GM19238 (cell line): ENCODE data around the gene UNC93B1.

Source experiments
- DNase-seq: peaks from one replicate; pipeline ENCODE4 v3.0.0; 2011; ENCODE audit warnings: low spot score; ENCODE audit not compliant: insufficient read length

Gene UNC93B1

DNA sequence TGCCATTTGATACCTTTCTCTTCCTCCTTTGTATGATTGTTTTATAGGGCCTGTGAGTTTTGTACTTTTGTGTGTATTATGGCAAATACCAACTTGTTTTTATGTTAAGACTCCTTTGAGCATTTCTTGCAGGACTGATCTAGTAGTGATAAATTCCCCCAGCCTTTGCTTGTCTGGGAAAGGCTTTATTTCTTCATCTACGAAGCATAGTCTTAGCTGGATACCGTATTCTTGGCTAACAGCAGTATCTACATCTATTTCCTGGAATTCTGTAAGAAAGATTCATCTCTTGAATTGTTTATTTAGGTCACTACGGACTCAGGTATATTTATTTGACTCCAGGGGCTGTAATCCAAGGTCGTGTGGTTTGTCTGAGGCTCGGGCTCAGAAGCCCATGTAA is 20.6 kb upstream of the UNC93B1 start:
- no peak for DNase-seq

GRCh38 chr11:68022531-68022930 is 18.6 kb upstream of the UNC93B1 start:
- DNase-seq = no peak

- no peak for DNase-seq
These were observed 17.4 kb upstream of the UNC93B1 start for GRCh38 chr11:68021167-68021787.

DNA sequence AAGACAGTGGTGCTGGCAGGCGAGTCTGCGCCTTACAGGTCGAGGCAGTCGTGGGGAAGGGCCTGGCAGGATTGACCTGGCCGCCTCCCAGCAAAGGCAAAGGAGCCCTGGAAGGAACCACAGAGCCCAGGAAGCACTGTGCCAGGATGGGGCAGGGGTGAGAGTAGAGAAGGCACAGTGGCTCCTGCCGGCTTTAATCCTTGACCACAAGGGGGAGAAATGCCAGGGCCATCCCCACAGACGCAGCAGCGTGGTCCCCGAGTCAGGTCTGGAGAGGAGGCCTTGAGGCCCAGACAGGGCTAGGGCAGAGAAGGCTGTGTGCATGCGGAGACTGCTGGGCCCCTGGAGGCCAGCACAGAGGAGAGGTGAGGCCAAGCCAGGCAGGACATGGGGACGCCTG is 16.7 kb upstream of the UNC93B1 start:
- DNase-seq = no peak

GRCh38 chr11:68019486-68019885 is 15.6 kb upstream of the UNC93B1 start:
- no peak for DNase-seq

DNA sequence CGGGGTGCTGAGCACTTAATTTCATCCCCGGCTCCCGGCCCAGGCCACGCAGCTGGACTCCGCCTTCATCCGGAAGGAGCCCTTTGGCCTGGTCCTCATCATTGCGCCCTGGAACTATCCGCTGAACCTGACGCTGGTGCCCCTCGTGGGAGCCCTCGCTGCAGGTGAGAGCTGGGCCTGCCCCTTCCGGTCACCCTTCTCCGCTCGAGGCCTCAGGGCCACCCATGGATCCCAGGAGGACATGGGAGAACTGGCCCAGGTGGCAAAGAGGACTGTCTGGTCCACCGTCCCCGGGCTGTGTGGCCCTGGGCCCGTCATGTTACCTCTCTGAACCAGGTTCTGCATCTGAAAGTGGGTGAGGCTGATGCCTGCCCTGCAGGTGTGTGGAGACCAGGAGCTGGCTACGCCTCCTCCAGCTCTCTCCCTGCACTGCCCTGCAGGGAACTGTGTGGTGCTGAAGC is 14.9 kb upstream of the UNC93B1 start:
- no peak for DNase-seq

- DNase-seq = no peak
These were observed 14.3 kb upstream of the UNC93B1 start for GRCh38 chr11:68017980-68018729.

GRCh38 chr11:68016904-68017817 is 13.3 kb upstream of the UNC93B1 start:
- no peak for DNase-seq

DNA sequence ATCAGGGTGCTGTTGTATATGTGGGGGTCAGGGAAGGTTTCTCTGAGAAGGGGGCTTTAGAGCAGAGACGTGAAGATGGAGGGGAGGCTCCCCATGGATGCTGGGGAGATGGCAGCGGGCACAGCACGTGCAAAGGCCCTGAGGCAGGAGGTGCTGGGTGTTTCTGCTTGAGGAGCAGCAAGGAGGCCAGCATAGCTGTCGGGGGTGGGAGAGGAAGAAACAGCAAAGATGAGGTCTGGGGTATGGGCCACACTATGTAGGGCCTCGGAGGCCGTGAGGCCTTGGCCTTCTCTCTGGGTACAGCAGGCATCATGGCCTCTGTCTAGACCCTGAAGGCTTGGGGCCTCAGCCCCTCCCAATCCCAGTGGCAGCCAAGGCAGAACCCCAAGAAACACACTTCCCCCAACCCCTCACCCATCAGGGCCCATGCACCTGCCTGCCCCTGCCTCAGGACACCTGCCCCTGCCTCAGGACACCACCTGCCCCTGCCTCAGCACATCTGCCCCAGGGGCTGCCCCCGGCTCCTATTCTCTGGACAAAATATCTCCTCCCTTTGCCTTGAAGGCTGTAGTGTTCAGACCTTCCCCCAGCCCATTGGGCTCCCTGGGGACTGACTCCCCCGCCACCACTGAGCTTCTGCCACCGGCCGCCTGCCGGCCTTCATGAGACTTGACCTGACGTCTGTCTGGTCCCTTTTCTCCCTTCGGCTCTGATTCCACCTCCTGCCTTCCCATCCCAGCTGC is 12.4 kb upstream of the UNC93B1 start:
- no peak for DNase-seq

DNA sequence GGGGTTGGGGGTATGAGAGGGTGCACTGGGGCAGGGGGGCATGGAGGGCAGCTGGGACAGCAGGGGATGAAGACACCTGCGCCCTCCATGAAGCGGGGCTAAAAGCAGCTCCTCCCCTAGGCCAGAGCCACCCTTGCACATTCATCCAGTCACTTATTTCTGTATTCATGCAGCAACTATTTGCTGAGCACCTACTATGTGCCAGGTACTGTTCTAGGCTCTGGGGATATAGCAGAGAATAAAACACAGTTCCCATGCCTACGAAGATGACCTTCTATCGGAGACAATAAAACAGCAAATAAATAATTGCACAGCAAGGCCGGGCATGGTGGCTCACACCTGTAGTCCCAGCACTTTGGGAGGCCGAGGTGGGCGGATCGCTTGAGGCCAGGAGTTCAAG is 11.6 kb upstream of the UNC93B1 start:
- DNase-seq = no peak

DNA sequence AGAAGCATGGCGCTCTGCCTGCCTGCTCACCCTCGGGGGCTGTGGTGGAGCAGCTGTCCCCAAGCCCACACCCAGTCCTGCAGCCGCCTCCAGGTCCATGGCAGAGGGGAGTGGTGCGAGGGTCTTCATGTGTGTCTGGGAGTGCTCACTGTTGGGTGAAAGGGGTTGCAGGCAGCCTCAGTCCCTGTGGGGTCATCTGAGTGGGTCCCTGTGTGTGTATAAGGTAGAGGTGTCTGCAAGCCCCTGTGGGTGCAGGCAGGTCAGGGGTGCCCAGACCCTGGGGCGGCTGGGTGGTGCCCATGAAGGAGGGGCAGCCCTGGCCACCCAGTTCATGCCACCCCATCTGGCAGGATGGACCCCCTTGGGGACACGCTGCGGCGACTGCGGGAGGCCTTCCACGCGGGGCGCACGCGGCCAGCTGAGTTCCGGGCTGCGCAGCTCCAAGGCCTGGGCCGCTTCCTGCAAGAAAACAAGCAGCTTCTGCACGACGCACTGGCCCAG is 11.1 kb upstream of the UNC93B1 start:
- DNase-seq = no peak

DNA sequence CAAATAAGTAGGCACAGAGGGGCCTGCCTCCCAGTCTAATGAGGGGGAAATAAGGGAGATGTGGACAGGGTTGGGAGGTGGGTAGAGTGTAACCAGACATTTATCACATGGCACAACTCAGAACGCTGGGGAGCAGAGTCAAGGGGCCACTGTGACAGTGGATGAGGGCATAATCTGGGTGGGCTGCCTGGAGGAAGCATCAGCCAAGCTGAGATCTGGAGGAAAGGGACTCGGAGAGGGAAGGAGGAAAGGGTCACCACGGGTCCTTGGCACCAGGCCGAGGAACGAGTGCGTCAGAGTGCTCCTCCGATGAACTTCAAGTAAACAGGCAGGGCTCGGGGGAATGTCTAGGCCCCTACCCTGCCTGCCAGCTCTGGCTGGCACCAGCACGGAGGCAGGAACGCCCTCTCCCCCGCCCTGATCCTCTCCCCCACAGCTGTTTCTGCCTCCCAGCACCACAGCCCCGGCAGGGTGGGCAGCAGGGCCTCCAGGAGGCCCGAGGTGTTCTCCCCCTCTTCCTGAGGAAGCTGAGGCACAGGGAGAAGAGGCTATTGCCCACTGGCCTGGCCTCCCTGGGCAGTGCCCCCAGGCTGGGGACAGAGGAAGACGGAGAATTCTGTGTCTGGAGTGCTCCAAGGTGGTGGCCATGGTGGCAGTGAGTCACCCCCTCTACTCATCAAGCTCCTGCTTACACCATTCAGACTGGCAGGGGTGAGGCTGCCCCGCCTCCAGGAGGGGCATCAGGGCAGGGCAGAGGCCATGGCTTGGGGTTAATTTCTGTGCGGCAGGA is 10.5 kb upstream of the UNC93B1 start:
- DNase-seq = no peak

DNA sequence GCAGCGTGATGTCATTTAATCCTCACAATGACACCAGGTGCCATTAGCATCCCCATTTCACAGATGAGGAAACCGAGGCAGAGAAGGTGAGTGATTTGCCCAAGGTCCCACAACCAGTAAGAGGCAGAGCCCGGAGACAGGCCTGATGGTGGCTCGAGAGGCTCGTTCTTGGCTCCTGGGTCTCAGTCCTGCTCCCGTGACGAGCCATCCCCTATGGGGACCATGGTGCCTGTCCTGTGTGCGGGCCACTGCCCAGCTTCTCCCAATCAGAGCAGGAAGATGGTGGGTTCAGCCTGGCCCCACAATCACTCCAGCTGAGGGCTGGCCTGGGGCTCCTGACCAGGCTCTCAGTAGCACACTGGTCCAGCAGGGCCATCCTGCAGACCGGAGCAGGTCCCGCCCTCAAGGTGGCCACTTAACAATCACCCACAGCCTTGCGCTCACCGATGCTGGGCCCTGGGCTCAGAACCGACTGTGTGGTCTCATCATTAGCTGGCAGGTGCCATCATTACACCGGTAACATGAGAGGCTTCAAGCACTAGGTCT is 9.8 kb upstream of the UNC93B1 start:
- DNase-seq = no peak

DNA sequence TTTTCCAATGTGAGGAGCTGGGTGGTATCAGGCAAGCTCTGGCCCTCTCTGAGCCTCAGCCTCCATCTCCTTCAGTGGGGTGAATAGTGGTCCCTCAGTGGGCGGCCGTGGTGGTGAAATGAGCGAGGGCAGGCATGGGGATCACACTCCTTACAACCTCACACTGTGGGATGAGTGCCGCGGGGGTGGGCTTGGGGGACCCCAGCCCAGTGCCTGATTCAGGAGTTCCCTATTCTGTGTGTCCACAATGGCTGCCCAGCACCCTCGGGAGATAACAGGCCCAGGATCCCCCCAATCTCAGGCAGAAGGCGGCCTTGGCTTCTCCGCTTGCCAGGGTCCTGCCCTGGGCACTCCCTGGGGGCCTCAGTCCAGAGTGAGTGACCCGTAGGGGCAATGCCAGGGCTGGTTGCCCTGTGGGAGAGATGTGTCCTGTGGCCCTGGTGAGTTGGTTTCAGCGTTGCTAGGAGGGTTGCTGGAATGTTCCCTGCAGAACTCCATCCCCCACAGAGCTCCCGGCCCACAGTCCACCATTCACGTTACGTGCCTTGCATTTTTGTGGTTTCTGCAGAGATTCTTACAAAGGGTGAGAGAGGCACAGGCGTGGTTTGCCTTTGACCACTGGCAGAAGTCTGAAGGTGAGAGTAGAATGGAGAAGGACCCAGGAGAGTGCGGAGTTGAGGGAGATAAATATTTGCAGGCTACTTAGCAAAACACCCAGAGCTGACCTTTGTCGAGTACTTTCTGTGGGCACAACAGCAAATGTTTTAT is 9.1 kb upstream of the UNC93B1 start:
- no peak for DNase-seq

DNA sequence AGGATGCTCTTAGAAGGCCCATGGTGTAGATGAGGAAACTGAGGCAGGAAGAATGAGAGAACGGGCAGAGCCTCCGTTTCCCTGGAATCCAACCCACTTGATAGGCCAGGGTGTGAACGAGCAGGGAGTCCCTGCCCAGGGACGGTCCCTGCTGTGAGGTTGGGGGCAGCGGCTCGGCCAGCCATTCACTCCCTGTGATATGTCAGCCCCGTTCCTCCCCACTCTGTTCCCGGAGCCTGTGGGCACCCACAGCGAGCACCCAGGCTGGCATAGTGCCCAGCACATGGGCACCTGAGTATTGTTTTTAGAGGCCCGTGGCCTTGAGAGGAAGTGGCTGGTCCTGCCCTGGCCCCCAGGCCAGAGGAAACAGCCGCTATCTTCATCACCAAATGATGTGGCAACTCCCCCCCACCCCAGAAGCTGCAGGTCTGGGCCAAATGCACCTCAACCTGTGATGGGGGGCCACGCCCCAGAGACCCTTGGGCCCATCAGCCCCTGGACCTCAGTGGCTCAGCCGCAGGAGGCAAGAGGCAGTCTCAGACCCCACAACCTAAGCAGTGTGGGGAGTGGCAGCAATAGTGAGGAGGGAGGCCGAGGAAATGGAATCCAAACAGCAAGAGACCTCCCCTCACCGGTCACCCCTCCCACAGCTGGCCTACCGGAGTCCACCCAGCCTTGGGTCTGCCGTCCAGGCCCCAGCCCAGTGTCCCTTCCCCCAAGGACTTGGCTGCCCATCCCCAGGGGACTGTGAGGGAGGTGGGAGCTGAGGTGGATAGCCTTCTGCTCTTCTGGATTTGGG is 8.3 kb upstream of the UNC93B1 start:
- no peak for DNase-seq

- DNase-seq = no peak
These were observed 7.4 kb upstream of the UNC93B1 start for GRCh38 chr11:68011051-68011943.
